GM19397 (cell line): ENCODE measurements around the gene CCNY.

Experiments
- ATAC-seq: cut with Tn5 transposase; IDR thresholded peaks from one replicate; pipeline ENCODE4 v1.9.1; 2021; ENCODE audit warnings: mild to moderate bottlenecking, moderate library complexity; ENCODE audit not compliant: unreplicated experiment

The CCNY gene

GRCh38 chr10:35448687-35449662, 112.7 kb downstream of the CCNY start:
- no peak for ATAC-seq

GRCh38 chr10:35449944-35450343, 113.6 kb downstream of the CCNY start:
- ATAC-seq, result no peak

- ATAC-seq, result peak; percentile 88
These were observed 115.1 kb downstream of the CCNY start for GRCh38 chr10:35451151-35452016.

- no peak for ATAC-seq
These were observed 115.9 kb downstream of the CCNY start for GRCh38 chr10:35452171-35452570.

GRCh38 chr10:35452847-35453246, 116.5 kb downstream of the CCNY start:
- ATAC-seq, result no peak

- ATAC-seq, result no peak
These were observed 117.7 kb downstream of the CCNY start for GRCh38 chr10:35453855-35454532.

GRCh38 chr10:35456153-35456720, 119.9 kb downstream of the CCNY start:
- ATAC-seq, result no peak

- ATAC-seq, result no peak
These were observed 120.5 kb downstream of the CCNY start for GRCh38 chr10:35456784-35457183.

- ATAC-seq, result no peak
These were observed 122.5 kb downstream of the CCNY start for GRCh38 chr10:35458500-35459448.

GRCh38 chr10:35459449-35459847, 123.1 kb downstream of the CCNY start:
- no peak for ATAC-seq

- ATAC-seq, result no peak
These were observed 124.6 kb downstream of the CCNY start for GRCh38 chr10:35460852-35461460.

- peak; percentile 83 for ATAC-seq
These were observed 126.2 kb downstream of the CCNY start for GRCh38 chr10:35462491-35462934.

GRCh38 chr10:35463105-35463867, 127.0 kb downstream of the CCNY start:
- ATAC-seq, result no peak

GRCh38 chr10:35463878-35464277, 127.6 kb downstream of the CCNY start:
- ATAC-seq, result no peak

GRCh38 chr10:35464825-35465456, 128.6 kb downstream of the CCNY start:
- no peak for ATAC-seq

GRCh38 chr10:35465673-35466072, 129.4 kb downstream of the CCNY start:
- ATAC-seq, result no peak

GRCh38 chr10:35466170-35466569, 129.9 kb downstream of the CCNY start:
- no peak for ATAC-seq

GRCh38 chr10:35466661-35467060, 130.4 kb downstream of the CCNY start:
- ATAC-seq, result no peak
